ENCODE data around the gene LARGE1. TPM values are rescaled to one million over a fixed set of nuclear protein-coding genes. Genes with fewer than 3 reads are reported as not detected.

LARGE1 gene
- total RNA-seq, 1 donor from 2014 or later = 29.5 TPM

DNA sequence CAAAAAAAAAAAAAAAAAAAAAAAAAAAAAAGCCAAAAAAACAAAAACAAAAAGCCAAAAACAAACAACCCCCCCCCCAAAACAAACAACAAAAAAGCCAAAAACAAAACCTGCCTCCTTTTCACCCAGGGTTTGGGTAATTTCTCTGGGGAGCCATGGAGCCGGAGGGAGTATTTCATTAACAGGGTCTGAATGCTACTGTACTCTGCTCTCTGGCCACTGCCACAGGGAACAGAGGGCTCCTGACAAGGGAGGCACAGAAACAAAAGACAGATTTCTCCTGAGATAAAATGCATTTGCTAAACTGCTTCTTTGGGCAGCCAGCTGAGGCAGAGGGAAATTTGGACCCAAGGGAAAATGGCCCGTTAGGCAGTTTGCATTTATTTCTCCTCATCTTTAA lies 596.0 kb downstream of the LARGE1 start:
- intact Hi-C loops (cut with DNase I) = no loop called here
- TF ChIP-seq POLR2A (IDR thresholded peaks at IDR 0.05) = no peak
- TF ChIP-seq POLR2AphosphoS5 (IDR thresholded peaks at IDR 0.05; ENCODE audit: insufficient read depth in 1 of 2, low read depth in 1 of 2) = no peak
- TF ChIP-seq, protein P1, sequence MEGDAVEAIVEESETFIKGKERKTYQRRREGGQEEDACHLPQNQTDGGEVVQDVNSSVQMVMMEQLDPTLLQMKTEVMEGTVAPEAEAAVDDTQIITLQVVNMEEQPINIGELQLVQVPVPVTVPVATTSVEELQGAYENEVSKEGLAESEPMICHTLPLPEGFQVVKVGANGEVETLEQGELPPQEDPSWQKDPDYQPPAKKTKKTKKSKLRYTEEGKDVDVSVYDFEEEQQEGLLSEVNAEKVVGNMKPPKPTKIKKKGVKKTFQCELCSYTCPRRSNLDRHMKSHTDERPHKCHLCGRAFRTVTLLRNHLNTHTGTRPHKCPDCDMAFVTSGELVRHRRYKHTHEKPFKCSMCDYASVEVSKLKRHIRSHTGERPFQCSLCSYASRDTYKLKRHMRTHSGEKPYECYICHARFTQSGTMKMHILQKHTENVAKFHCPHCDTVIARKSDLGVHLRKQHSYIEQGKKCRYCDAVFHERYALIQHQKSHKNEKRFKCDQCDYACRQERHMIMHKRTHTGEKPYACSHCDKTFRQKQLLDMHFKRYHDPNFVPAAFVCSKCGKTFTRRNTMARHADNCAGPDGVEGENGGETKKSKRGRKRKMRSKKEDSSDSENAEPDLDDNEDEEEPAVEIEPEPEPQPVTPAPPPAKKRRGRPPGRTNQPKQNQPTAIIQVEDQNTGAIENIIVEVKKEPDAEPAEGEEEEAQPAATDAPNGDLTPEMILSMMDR (IDR thresholded peaks at IDR 0.05) = no peak
- no peak for DNase-seq (ENCODE audit: extremely low spot score in 2 of 2)
- Histone ChIP-seq H3K4me3 (no peak overlapping the region), H3K27me3 (no peaks in the 10 kb centered on the region), H3K36me3 (peaks cover 0 to 5% of the 10 kb centered on the region in 2 donors), H3K9me3 (no peaks in the 10 kb centered on the region), H3K27ac (no peak overlapping the region), H3K4me1 (no peaks in the 10 kb centered on the region)

DNA sequence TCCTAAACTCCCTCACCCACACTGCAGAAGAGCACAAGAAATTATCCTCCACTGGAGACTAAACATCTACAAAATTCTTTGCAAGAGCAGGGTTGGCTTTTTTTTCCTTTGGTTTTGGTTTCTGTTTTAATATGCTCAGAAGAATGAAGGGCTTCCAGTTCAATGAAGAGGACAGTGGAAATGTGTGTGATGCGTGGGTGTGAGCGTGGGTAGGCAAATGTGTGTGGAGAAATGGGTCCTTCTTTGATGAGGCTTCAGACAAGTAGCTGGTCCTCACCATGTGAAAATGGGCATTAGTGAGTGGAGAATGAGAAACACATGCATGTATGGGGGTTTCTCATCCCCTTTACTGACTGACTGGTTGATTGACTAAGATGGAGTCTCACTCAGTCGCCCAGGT lies 598.8 kb downstream of the LARGE1 start:
- no peaks in the 10 kb centered on the region for H3K27me3 ChIP-seq
- H3K36me3 ChIP-seq = no peaks in the 10 kb centered on the region
- no peak overlapping the region for H3K4me3 ChIP-seq
- TF ChIP-seq POLR2AphosphoS5 (IDR thresholded peaks at IDR 0.05; ENCODE audit: insufficient read depth in 1 of 2, low read depth in 1 of 2) (no peak), POLR2A (IDR thresholded peaks at IDR 0.05) (no peak)
- TF ChIP-seq, protein P1 (IDR thresholded peaks at IDR 0.05) = no peak
- H3K27ac ChIP-seq = no peak overlapping the region
- H3K9me3 ChIP-seq = no peaks in the 10 kb centered on the region
- intact Hi-C loops (cut with DNase I) = no loop called here
- no peak for DNase-seq (ENCODE audit: extremely low spot score in 2 of 2)
- H3K4me1 ChIP-seq = no peaks in the 10 kb centered on the region

DNA sequence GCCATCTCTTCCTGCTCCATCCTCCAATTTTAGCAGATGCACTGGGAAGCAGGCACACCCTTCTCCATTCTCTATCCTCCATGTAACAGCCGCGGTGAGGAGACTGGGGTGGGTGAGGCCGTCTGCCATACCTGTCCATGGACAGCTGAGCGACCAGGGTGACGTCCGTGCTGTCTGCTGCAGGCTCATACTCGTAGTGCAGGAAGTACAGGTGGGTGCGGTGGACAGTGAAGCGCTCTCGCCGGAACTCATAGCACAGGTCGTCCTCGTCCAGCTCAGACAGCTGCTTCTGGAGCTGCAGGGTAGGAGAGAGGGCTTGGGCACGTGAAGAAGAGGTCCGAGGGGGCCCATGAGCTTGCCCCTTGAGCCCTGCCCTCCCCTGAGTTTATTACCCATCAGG lies 604.3 kb downstream of the LARGE1 start:
- H3K4me1 ChIP-seq = no peaks in the 10 kb centered on the region
- no peak overlapping the region for H3K27ac ChIP-seq
- no peak for DNase-seq (ENCODE audit: extremely low spot score in 2 of 2)
- no peak overlapping the region for H3K4me3 ChIP-seq
- no peak for TF ChIP-seq POLR2AphosphoS5 (IDR thresholded peaks at IDR 0.05; ENCODE audit: insufficient read depth in 1 of 2, low read depth in 1 of 2)
- TF ChIP-seq POLR2A (IDR thresholded peaks at IDR 0.05) = no peak
- TF ChIP-seq, protein P1 (IDR thresholded peaks at IDR 0.05) = no peak
- intact Hi-C loops (cut with DNase I) = no loop called here
- no peaks in the 10 kb centered on the region for H3K9me3 ChIP-seq
- peaks cover 0 to 8% of the 10 kb centered on the region in 2 donors for H3K36me3 ChIP-seq
- H3K27me3 ChIP-seq = no peaks in the 10 kb centered on the region

DNA sequence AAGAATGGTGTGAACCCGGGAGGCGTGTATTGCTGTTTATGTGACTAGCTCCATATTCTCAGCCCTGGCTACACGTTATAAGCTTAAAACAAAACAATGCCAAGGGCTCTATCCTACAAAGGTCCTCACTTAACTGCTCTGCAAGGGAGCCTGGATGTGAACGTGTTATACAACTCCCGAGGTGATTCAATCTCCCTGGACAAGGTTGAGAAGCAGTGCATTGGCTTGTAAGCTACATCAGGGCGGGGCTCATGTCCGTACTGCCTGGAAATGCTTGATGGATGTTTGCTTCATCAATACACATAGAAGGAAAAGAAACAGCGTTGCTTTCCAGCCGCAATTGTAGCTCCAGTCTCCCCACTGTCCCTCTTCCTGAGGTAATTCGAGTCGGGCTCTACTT lies 605.2 kb downstream of the LARGE1 start:
- no peak overlapping the region for H3K27ac ChIP-seq
- peaks cover 0 to 12% of the 10 kb centered on the region in 2 donors for H3K36me3 ChIP-seq
- H3K4me3 ChIP-seq = no peak overlapping the region
- no peaks in the 10 kb centered on the region for H3K9me3 ChIP-seq
- no peak for TF ChIP-seq POLR2A (IDR thresholded peaks at IDR 0.05)
- TF ChIP-seq POLR2AphosphoS5 (IDR thresholded peaks at IDR 0.05; ENCODE audit: insufficient read depth in 1 of 2, low read depth in 1 of 2) = no peak
- TF ChIP-seq, protein P1 (IDR thresholded peaks at IDR 0.05) = no peak
- intact Hi-C loops (cut with DNase I) = no loop called here
- no peaks in the 10 kb centered on the region for H3K27me3 ChIP-seq
- no peak for DNase-seq (ENCODE audit: extremely low spot score in 2 of 2)
- H3K4me1 ChIP-seq = no peaks in the 10 kb centered on the region

DNA sequence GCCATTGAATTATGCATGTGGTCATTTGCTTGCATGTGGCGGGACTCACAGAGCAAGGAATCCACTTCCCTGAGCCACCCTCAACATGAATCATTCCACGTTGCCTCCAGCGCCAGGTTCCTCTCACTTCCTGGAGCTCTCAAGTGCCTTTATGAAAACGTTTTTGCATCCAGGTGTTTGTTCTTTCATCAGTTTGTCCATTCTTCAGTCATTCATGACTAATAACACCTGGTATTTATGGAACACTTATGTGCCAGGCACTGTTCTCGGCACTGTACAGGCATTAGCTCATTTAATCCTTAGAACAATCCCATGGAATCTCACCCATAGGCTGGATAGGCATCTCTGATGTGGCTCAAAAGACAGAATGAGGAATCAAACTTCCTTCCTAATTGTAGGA lies 606.0 kb downstream of the LARGE1 start:
- intact Hi-C loops (cut with DNase I) = no loop called here

More for the DNA sequence above, 606.0 kb downstream of the LARGE1 start:
- TF ChIP-seq POLR2A (IDR thresholded peaks at IDR 0.05) (no peak), POLR2AphosphoS5 (IDR thresholded peaks at IDR 0.05; ENCODE audit: insufficient read depth in 1 of 2, low read depth in 1 of 2) (no peak)
- TF ChIP-seq, protein P1 (IDR thresholded peaks at IDR 0.05) = no peak
- H3K4me3 ChIP-seq = no peak overlapping the region
- no peaks in the 10 kb centered on the region for H3K4me1 ChIP-seq
- no peak overlapping the region for H3K27ac ChIP-seq
- peaks cover 0 to 14% of the 10 kb centered on the region in 2 donors for H3K36me3 ChIP-seq
- no peaks in the 10 kb centered on the region for H3K27me3 ChIP-seq
- H3K9me3 ChIP-seq = no peaks in the 10 kb centered on the region
- DNase-seq (ENCODE audit: extremely low spot score in 2 of 2) = no peak
